Endothelial cell of umbilical vein (primary cell): ENCODE measurements around the gene SYNE3. TPM values are rescaled to one million over a fixed set of nuclear protein-coding genes. Genes with fewer than 3 reads are reported as not detected.

Experiments
- BruUV-seq: library from RNA; stranded (reverse); fragments of 400-500 nt; replicated peaks from 2 replicates; lab custom pipeline; 2021; lab: Mats Ljungman, UMichigan
- CTCF ChIA-PET: fragments of 300-600, 350-600 bp; sonication (Branson Sonifier 250); formaldehyde crosslinking; loops from one replicate; lab custom pipeline; 2021; ENCODE audit warnings: antibody characterized with exemption, inconsistent platforms; lab: Charles Lee
- POLR2A ChIA-PET: fragments of 300-600, 350-600 bp; sonication (Branson Sonifier 250); formaldehyde crosslinking; loops from one replicate; lab custom pipeline; 2021; ENCODE audit warnings: antibody characterized with exemption, inconsistent platforms; lab: Charles Lee
- DNase-seq: peaks from one replicate; pipeline ENCODE4 v3.0.0-alpha.2; 2011; ENCODE audit warnings: low read depth, low spot score
- FAIRE-seq: peaks from 2 replicates; lab custom pipeline; 2011; peaks lifted over from hg19 to GRCh38; lab: Jason Lieb, UNC
- H2AFZ ChIP-seq: 2 replicates; pipeline ENCODE4 v1.6.0; 2012; ENCODE audit warnings: low read depth, low read length, control low read depth, inconsistent platforms
- H3K27ac ChIP-seq: 2 replicates; pipeline ENCODE4 v1.5.1; 2011; ENCODE audit warnings: low read depth, mild to moderate bottlenecking, control low read depth, low read length, moderate library complexity; ENCODE audit not compliant: insufficient read depth
- H3K27me3 ChIP-seq, 2 experiments: 2 replicates each; pipeline versions ENCODE4 v1.6.0 to v1.6.1; 2011; ENCODE audit warnings: low read length in 2 of 2, mixed read lengths in 1 of 2; ENCODE audit not compliant: control insufficient read depth in 2 of 2, insufficient read depth in 2 of 2
- H3K36me3 ChIP-seq, 2 experiments: 2 replicates in 1 of 2; 3 replicates in 1 of 2; pipeline ENCODE4 v1.5.1; 2011; ENCODE audit warnings: low read length in 2 of 2, mild to moderate bottlenecking in 1 of 2, moderate library complexity in 1 of 2; ENCODE audit not compliant: control insufficient read depth in 2 of 2, insufficient read depth in 2 of 2; ENCODE audit errors: extremely low read depth in 1 of 2
- H3K4me1 ChIP-seq: 3 replicates; pipeline ENCODE4 v1.5.1; 2011; ENCODE audit warnings: mild to moderate bottlenecking, low read length; ENCODE audit not compliant: control insufficient read depth, insufficient read depth; ENCODE audit errors: extremely low read depth
- H3K4me2 ChIP-seq: 2 replicates; pipeline ENCODE4 v1.6.1; 2011; ENCODE audit warnings: low read length, control low read depth, mixed read lengths; ENCODE audit not compliant: insufficient read depth
- H3K4me3 ChIP-seq, 3 experiments: fragments of 200-600 bp in 1 of 3; sonication (generic), shearing (Covaris generic) in 1 of 3; replicated peaks in 1 of 3; 2 replicates each; pipeline ENCODE4 v1.5.1; 2011 to 2016; ENCODE audit warnings: control low read depth in 3 of 3, low read length in 3 of 3, mild to moderate bottlenecking in 2 of 3, inconsistent platforms in 1 of 3, low read depth in 1 of 3, moderate library complexity in 1 of 3; ENCODE audit not compliant: insufficient read depth in 1 of 3
- H3K79me2 ChIP-seq: 2 replicates; pipeline ENCODE4 v1.6.0; 2012; ENCODE audit warnings: low read length, inconsistent platforms; ENCODE audit not compliant: control insufficient read depth, insufficient read depth
- H3K9ac ChIP-seq: replicated peaks from 2 replicates; pipeline ENCODE3; 2011; ENCODE audit warnings: low read length, control low read depth; ENCODE audit not compliant: insufficient read depth; ENCODE audit errors: extremely low read depth
- H3K9me1 ChIP-seq: replicated peaks from 3 replicates; pipeline ENCODE4 v1.6.0; 2011; ENCODE audit warnings: mild to moderate bottlenecking, low read length; ENCODE audit not compliant: control insufficient read depth, insufficient read depth; ENCODE audit errors: extremely low read depth
- H3K9me3 ChIP-seq: replicated peaks from 2 replicates; pipeline ENCODE4 v1.5.1; 2012; ENCODE audit warnings: low read length, inconsistent platforms; ENCODE audit not compliant: control insufficient read depth, insufficient read depth
- H4K20me1 ChIP-seq: replicated peaks from 2 replicates; pipeline ENCODE3; 2011; ENCODE audit warnings: mild to moderate bottlenecking, low read length; ENCODE audit not compliant: control insufficient read depth, insufficient read depth; ENCODE audit errors: extremely low read depth
- CTCF ChIP-seq, 2 donors: IDR thresholded peaks; 1 replicate in 1 of 2; 2 replicates in 1 of 2; pipeline ENCODE4 v1.5.1; 2011; ENCODE audit warnings: low read length in 2 of 2, mild to moderate bottlenecking in 2 of 2, moderate library complexity in 2 of 2, control low read depth in 1 of 2, inconsistent platforms in 1 of 2, low read depth in 1 of 2; ENCODE audit not compliant: insufficient read depth in 1 of 2; ENCODE audit errors: extremely low read depth in 1 of 2
- EZH2 ChIP-seq: IDR thresholded peaks from 2 replicates; pipeline ENCODE4 v1.6.1; 2012; ENCODE audit warnings: borderline replicate concordance, low read depth, mild to moderate bottlenecking, moderate library complexity, low read length, inconsistent platforms; ENCODE audit not compliant: severe bottlenecking
- FOS ChIP-seq: IDR thresholded peaks from 2 replicates; pipeline ENCODE4 v1.6.1; 2011; ENCODE audit warnings: mild to moderate bottlenecking, low read length, moderate library complexity, borderline replicate concordance; ENCODE audit not compliant: insufficient read depth
- GATA2 ChIP-seq: IDR thresholded peaks from 2 replicates; pipeline ENCODE4 v1.7.0; 2011; ENCODE audit warnings: low read depth, mild to moderate bottlenecking, moderate library complexity, mixed read lengths, low read length; ENCODE audit not compliant: insufficient read length, insufficient read depth
- JUN ChIP-seq: IDR thresholded peaks from 2 replicates; pipeline ENCODE4 v1.6.1; 2011; ENCODE audit warnings: borderline replicate concordance, low read depth; ENCODE audit not compliant: insufficient read length, insufficient read depth
- MAX ChIP-seq: IDR thresholded peaks from 2 replicates; pipeline ENCODE4 v1.6.1; 2011; ENCODE audit not compliant: insufficient read depth, insufficient read length
- MYC ChIP-seq: IDR thresholded peaks from one replicate; pipeline ENCODE4 v1.6.1; 2011; ENCODE audit warnings: mild to moderate bottlenecking, low read depth, low read length
- POLR2A ChIP-seq: IDR thresholded peaks from 2 replicates; pipeline ENCODE4 v1.6.1; 2012; ENCODE audit warnings: low read depth, mild to moderate bottlenecking, control low read depth, low read length
- POLR2AphosphoS5 ChIP-seq: IDR thresholded peaks from 2 replicates; pipeline ENCODE4 v1.6.1; 2012; ENCODE audit warnings: low read depth, mild to moderate bottlenecking, control low read depth, low read length, moderate library complexity; ENCODE audit not compliant: insufficient read depth
- dilution Hi-C: fragments of 300-500 bp; cut with MboI; formaldehyde crosslinking; loops from one replicate; pipeline ENCODE4 v1.15.0; 2019; ENCODE audit warnings: low sequenced_read_pairs; ENCODE audit not compliant: extremely low pct_ligation_motif_present
- intact Hi-C: fragments of 100-400 bp; cut with micrococcal nuclease; formaldehyde crosslinking; loops from one replicate; pipeline ENCODE4 v1.10.0; 2022
- polyA plus RNA-seq, 4 experiments: library from polyadenylated mRNA; depleted of rRNA in 3 of 4; stranded (reverse) in 3 of 4; unstranded in 1 of 4; fragments of >200 nt; gene quantifications; 2 replicates each; pipeline versions ENCODE4 v1.2.1 to v1.2.3, GENCODE V29; 2011 to 2012; ENCODE audit warnings: missing spikeins in 1 of 4
- total RNA-seq: library from RNA; stranded (reverse); gene quantifications from 2 replicates; pipeline ENCODE4 v1.2.3, GENCODE V29; 2021

SYNE3 gene
- total and polyA plus RNA-seq, 2 donors (not counting 3 experiments of a cell fraction or from before 2014, with no cell fraction given) = 3.0 to 18.8 TPM

GRCh38 chr14:95495538-95496025 lies 20.9 kb downstream of the SYNE3 start:
- Histone ChIP-seq H3K79me2 (no peaks in the 10 kb centered on the region), H3K9me1 (no peaks in the 10 kb centered on the region), H3K4me3 (no peak overlapping the region), H3K36me3 (no peaks in the 10 kb centered on the region), H3K4me1 (peaks cover 27% of the 10 kb centered on the region), H2AFZ (peak overlapping the region; percentile 71), H4K20me1 (no peaks in the 10 kb centered on the region), H3K27me3 (no peaks in the 10 kb centered on the region), H3K4me2 (peak overlapping the region; percentile 7), H3K9me3 (no peaks in the 10 kb centered on the region), H3K9ac (no peak overlapping the region), H3K27ac (peak overlapping the region; percentile 57)
- FAIRE-seq = peak; percentile 93
- intact Hi-C loops = loop anchor here (1.0 to 2.0 kb wide), 3 partner anchors 12 to 23 kb away; no protein-coding TSS in a partner anchor
- peak; percentile 68 for DNase-seq
- dilution Hi-C loops = no loop called here
- ChIA-PET POLR2A (no interaction called here), CTCF (interaction anchor here (1.2 to 2.2 kb wide), 8 partner anchors 10 to 53 kb away, joined by 4 to 15 read pairs (median 10); partner anchors contain the start of gene SYNE3)
- no TSS peak for BruUV-seq
- TF ChIP-seq CTCF (IDR thresholded peaks at IDR 0.05; ENCODE audit: extremely low read depth in 1 of 2, insufficient read depth in 1 of 2, low read depth in 1 of 2, low read length in 2 of 2) = no peak
- no peak for TF ChIP-seq MYC
- no peak for TF ChIP-seq GATA2
- TF ChIP-seq JUN = no peak
- TF ChIP-seq POLR2A = no peak
- TF ChIP-seq EZH2 = no peak
- peak; percentile 73 for TF ChIP-seq FOS
- TF ChIP-seq POLR2AphosphoS5 = peak; percentile 55
- no peak for TF ChIP-seq MAX
